SH-SY5Y (cell line): ENCODE measurements around the gene CENPA.

Experiments used
- GATA2 ChIP-seq: IDR thresholded peaks from 2 replicates; pipeline ENCODE4 v1.6.1; 2011; ENCODE audit warnings: mild to moderate bottlenecking, low read depth, low read length
- GATA3 ChIP-seq: IDR thresholded peaks from 2 replicates; pipeline ENCODE4 v1.6.1; 2011; ENCODE audit warnings: low read depth, mild to moderate bottlenecking, low read length, moderate library complexity

- TF ChIP-seq GATA3 = no peak
- no peak for TF ChIP-seq GATA2
Measured at GRCh38 chr2:26840937-26841610, 55.2 kb downstream of the CENPA start.
